ENCODE measurements around the gene MICU1. TPM values are rescaled to one million over a fixed set of nuclear protein-coding genes. Genes with fewer than 3 reads are reported as not detected.
A peak's percentile ranks its signal among the peaks of the same experiment; 100 is the strongest.

The MICU1 gene
- total RNA-seq, 1 donor from 2014 or later: 28.7 TPM

DNA sequence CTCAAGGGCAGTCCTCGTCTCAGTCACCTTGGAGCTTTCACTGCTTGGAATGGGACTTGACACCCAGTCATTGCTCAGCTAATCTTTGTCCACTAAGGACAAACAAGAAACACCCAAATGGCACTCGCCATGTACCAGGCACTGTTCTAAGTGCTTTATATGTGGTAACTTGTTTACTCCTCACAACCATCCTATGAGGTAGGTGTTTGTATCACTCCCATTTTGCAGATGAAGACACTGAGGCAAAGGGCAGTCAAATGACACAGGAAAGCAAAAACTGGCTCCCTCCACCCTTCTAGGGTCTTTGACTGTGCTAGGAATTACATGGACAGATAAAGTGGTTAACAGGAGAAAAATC is 295.8 kb downstream of the MICU1 start:
- Histone ChIP-seq H3K4me3 (ENCODE audit: insufficient read depth, low read depth, low read length) (no peak overlapping the region), H3K9me3 (ENCODE audit: insufficient read depth, low read depth, low read length) (no peaks in the 10 kb centered on the region), H3K9ac (ENCODE audit: low read length) (no peak overlapping the region), H3K79me2 (ENCODE audit: insufficient read depth, low read length) (no peaks in the 10 kb centered on the region), H3K4me2 (ENCODE audit: low read length) (no peak overlapping the region), H3K27me3 (ENCODE audit: insufficient read depth, low read length) (no peaks in the 10 kb centered on the region), H4K20me1 (ENCODE audit: insufficient read depth, low read length) (no peaks in the 10 kb centered on the region), H3K4me1 (ENCODE audit: insufficient read depth, low read length) (peaks cover 39% of the 10 kb centered on the region), H3K36me3 (ENCODE audit: insufficient read depth, low read length) (peaks cover 10% of the 10 kb centered on the region), H3K27ac (ENCODE audit: low read depth, low read length) (no peak overlapping the region), H2AFZ (ENCODE audit: low read depth, low read length) (no peak overlapping the region)
- H3K4me3 Mint-ChIP-seq (ENCODE audit: unreplicated experiment): no peak overlapping the region
- H3K9me3 Mint-ChIP-seq (ENCODE audit: unreplicated experiment): no peaks in the 10 kb centered on the region
- H3K4me1 Mint-ChIP-seq (ENCODE audit: low read depth, unreplicated experiment): peaks cover 28% of the 10 kb centered on the region
- no peak for TF ChIP-seq EZH2 (IDR thresholded peaks at IDR 0.05; ENCODE audit: insufficient read depth, low read length)
- TF ChIP-seq, protein P1, sequence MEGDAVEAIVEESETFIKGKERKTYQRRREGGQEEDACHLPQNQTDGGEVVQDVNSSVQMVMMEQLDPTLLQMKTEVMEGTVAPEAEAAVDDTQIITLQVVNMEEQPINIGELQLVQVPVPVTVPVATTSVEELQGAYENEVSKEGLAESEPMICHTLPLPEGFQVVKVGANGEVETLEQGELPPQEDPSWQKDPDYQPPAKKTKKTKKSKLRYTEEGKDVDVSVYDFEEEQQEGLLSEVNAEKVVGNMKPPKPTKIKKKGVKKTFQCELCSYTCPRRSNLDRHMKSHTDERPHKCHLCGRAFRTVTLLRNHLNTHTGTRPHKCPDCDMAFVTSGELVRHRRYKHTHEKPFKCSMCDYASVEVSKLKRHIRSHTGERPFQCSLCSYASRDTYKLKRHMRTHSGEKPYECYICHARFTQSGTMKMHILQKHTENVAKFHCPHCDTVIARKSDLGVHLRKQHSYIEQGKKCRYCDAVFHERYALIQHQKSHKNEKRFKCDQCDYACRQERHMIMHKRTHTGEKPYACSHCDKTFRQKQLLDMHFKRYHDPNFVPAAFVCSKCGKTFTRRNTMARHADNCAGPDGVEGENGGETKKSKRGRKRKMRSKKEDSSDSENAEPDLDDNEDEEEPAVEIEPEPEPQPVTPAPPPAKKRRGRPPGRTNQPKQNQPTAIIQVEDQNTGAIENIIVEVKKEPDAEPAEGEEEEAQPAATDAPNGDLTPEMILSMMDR (IDR thresholded peaks at IDR 0.05; ENCODE audit: insufficient read depth, low read depth, low read length): no peak
- FAIRE-seq (no peak), DNase-seq (ENCODE audit: low read depth) (no peak)
- H3K27ac Mint-ChIP-seq (ENCODE audit: unreplicated experiment): peak overlapping the region; percentile 53
- H3K27me3 Mint-ChIP-seq (ENCODE audit: low read depth, unreplicated experiment): no peaks in the 10 kb centered on the region
- H3K36me3 Mint-ChIP-seq (ENCODE audit: low read depth, unreplicated experiment): peaks cover 4% of the 10 kb centered on the region

DNA sequence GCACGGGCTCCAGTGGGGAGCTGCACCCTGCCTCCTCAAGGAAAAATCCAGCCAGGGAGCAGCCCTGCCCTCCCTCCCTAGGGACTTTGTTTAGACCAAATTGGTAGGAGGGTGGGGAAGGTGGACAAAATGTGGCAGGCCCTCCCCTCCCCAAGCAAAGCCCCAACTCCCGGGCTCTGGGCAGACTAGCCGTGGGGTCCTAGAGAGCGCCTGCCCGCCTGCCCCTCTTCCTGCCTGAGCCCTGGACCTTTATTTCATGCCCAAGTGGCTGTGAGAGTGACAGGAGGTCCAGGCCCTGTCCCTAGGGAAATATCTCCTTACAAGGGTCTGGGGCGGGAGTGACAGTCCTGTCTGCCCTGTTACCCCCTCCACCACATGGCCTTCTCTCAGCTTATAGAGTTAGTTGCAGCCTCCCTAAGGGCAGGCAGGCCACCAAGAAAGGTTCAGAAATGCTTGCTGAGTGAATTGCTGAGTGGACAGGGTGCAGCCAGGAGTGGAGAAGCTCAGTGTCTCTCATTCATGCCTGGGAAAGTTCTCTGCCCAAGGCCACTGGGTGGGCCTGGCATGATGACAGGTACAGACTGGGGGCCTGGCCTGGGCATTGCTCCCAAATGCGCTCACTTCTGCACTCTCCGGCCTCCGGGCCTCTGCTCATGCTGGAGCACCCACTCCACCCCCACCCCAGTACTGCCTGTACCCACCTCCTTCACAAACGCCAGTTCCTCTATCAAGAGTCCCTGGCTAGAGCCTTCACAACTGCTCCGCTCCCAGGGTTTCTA is 296.4 kb downstream of the MICU1 start:
- FAIRE-seq: no peak
- Histone ChIP-seq H3K4me1 (ENCODE audit: insufficient read depth, low read length) (peaks cover 33% of the 10 kb centered on the region), H3K27ac (ENCODE audit: low read depth, low read length) (no peak overlapping the region), H2AFZ (ENCODE audit: low read depth, low read length) (no peak overlapping the region), H3K9me3 (ENCODE audit: insufficient read depth, low read depth, low read length) (no peaks in the 10 kb centered on the region), H3K27me3 (ENCODE audit: insufficient read depth, low read length) (no peaks in the 10 kb centered on the region), H4K20me1 (ENCODE audit: insufficient read depth, low read length) (no peaks in the 10 kb centered on the region), H3K4me2 (ENCODE audit: low read length) (no peak overlapping the region), H3K79me2 (ENCODE audit: insufficient read depth, low read length) (no peaks in the 10 kb centered on the region), H3K36me3 (ENCODE audit: insufficient read depth, low read length) (peaks cover 10% of the 10 kb centered on the region), H3K4me3 (ENCODE audit: insufficient read depth, low read depth, low read length) (no peak overlapping the region), H3K9ac (ENCODE audit: low read length) (no peak overlapping the region)
- H3K36me3 Mint-ChIP-seq (ENCODE audit: low read depth, unreplicated experiment): peaks cover 4% of the 10 kb centered on the region
- DNase-seq (ENCODE audit: low read depth): no peak
- no peak overlapping the region for H3K27ac Mint-ChIP-seq (ENCODE audit: unreplicated experiment)
- no peaks in the 10 kb centered on the region for H3K9me3 Mint-ChIP-seq (ENCODE audit: unreplicated experiment)
- no peak overlapping the region for H3K4me3 Mint-ChIP-seq (ENCODE audit: unreplicated experiment)
- TF ChIP-seq, protein P1 (IDR thresholded peaks at IDR 0.05; ENCODE audit: insufficient read depth, low read depth, low read length): no peak
- TF ChIP-seq EZH2 (IDR thresholded peaks at IDR 0.05; ENCODE audit: insufficient read depth, low read length): no peak
- H3K27me3 Mint-ChIP-seq (ENCODE audit: low read depth, unreplicated experiment): no peaks in the 10 kb centered on the region
- peaks cover 23% of the 10 kb centered on the region for H3K4me1 Mint-ChIP-seq (ENCODE audit: low read depth, unreplicated experiment)

DNA sequence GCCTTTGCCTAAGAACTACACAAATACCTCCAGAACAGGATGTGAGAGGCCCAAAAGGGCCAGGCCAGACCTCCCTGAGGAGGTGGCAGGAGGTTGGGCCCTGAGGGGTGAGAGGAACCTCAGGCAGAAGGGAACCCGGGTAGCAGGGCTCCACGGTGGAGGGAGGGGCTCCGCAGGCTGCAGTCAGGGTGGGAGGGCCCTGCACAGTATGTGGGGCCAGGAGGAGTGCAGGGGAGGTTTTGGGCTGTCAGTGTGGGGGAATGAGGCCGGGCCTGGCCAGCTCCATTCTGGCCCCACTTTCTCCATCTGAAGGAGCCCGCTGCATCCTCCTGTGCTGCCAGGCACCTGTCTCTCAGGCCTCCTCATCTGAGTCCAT is 297.1 kb downstream of the MICU1 start:
- no peaks in the 10 kb centered on the region for H3K36me3 Mint-ChIP-seq (ENCODE audit: low read depth, unreplicated experiment)

More for the DNA sequence above, 297.1 kb downstream of the MICU1 start:
- Mint-ChIP-seq H3K4me3 (ENCODE audit: unreplicated experiment) (no peak overlapping the region), H3K9me3 (ENCODE audit: unreplicated experiment) (no peaks in the 10 kb centered on the region), H3K4me1 (ENCODE audit: low read depth, unreplicated experiment) (peaks cover 17% of the 10 kb centered on the region), H3K27me3 (ENCODE audit: low read depth, unreplicated experiment) (no peaks in the 10 kb centered on the region), H3K27ac (ENCODE audit: unreplicated experiment) (no peak overlapping the region)
- H3K27ac ChIP-seq (ENCODE audit: low read depth, low read length): no peak overlapping the region
- H3K9me3 ChIP-seq (ENCODE audit: insufficient read depth, low read depth, low read length): no peaks in the 10 kb centered on the region
- H3K4me2 ChIP-seq (ENCODE audit: low read length): no peak overlapping the region
- H3K36me3 ChIP-seq (ENCODE audit: insufficient read depth, low read length): peaks cover 5% of the 10 kb centered on the region
- H3K27me3 ChIP-seq (ENCODE audit: insufficient read depth, low read length): no peaks in the 10 kb centered on the region
- H3K9ac ChIP-seq (ENCODE audit: low read length): no peak overlapping the region
- DNase-seq (ENCODE audit: low read depth) (no peak), FAIRE-seq (no peak)
- TF ChIP-seq, protein P1 (IDR thresholded peaks at IDR 0.05; ENCODE audit: insufficient read depth, low read depth, low read length): no peak
- TF ChIP-seq EZH2 (IDR thresholded peaks at IDR 0.05; ENCODE audit: insufficient read depth, low read length): no peak
- peaks cover 28% of the 10 kb centered on the region for H3K4me1 ChIP-seq (ENCODE audit: insufficient read depth, low read length)
- no peak overlapping the region for H3K4me3 ChIP-seq (ENCODE audit: insufficient read depth, low read depth, low read length)
- no peak overlapping the region for H2AFZ ChIP-seq (ENCODE audit: low read depth, low read length)
- no peaks in the 10 kb centered on the region for H4K20me1 ChIP-seq (ENCODE audit: insufficient read depth, low read length)
- no peaks in the 10 kb centered on the region for H3K79me2 ChIP-seq (ENCODE audit: insufficient read depth, low read length)

All from astrocyte (in vitro differentiated cells and primary cell).